PC-3 (cell line): Measurements from ENCODE around the gene SLC43A3.

Experiments
- CTCF ChIP-seq: fragments of 300-600 bp; sonication (generic); conservative IDR thresholded peaks from 2 replicates; pipeline ENCODE4 v1.5.1; 2017; ENCODE audit warnings: antibody characterized with exemption, low read depth, mild to moderate bottlenecking, low read length
- EZH2 ChIP-seq: fragments of 300-600 bp; sonication (generic); IDR thresholded peaks from one replicate; pipeline ENCODE4 v1.6.1; 2017; ENCODE audit warnings: antibody characterized with exemption, mild to moderate bottlenecking, low read length; ENCODE audit not compliant: unreplicated experiment
- EZH2phosphoT487 ChIP-seq: fragments of 300-600 bp; sonication (generic); IDR thresholded peaks from 2 replicates; pipeline ENCODE4 v1.6.1; 2018; ENCODE audit warnings: mild to moderate bottlenecking, antibody characterized with exemption, low read length, borderline replicate concordance

GRCh38 chr11:57432149-57432561 is 5.2 kb upstream of the SLC43A3 start:
- TF ChIP-seq EZH2 (no peak), CTCF (no peak), EZH2phosphoT487 (no peak)
